SJSA1 (cell line): ENCODE results near the gene WNT16. TPM values are rescaled to one million over a fixed set of nuclear protein-coding genes. Genes with fewer than 3 reads are reported as not detected.

Experiments used
- DNase-seq, 2 experiments: peaks; one replicate each; pipeline ENCODE4 v3.0.0-alpha.2; 2015 to 2020; ENCODE audit warnings: low spot score in 2 of 2, low read depth in 1 of 2
- H3K27ac ChIP-seq: fragments of 250-450 bp; sonication (Bioruptor Pico); 2 replicates; pipeline ENCODE4 v1.5.1; 2020; ENCODE audit warnings: mild to moderate bottlenecking, moderate library complexity
- H3K27me3 ChIP-seq: fragments of 250-450 bp; sonication (Bioruptor Pico); replicated peaks from 2 replicates; pipeline ENCODE4 v1.5.1; 2020; ENCODE audit warnings: mild to moderate bottlenecking, moderate library complexity
- H3K36me3 ChIP-seq: fragments of 250-450 bp; sonication (Bioruptor Pico); 2 replicates; pipeline ENCODE4 v1.5.1; 2020; ENCODE audit warnings: mild to moderate bottlenecking
- H3K4me1 ChIP-seq: fragments of 250-450 bp; sonication (Bioruptor Pico); replicated peaks from 2 replicates; pipeline ENCODE4 v1.6.1; 2021; ENCODE audit warnings: mild to moderate bottlenecking
- H3K4me3 ChIP-seq: fragments of 250-450 bp; sonication (Bioruptor Pico); 2 replicates; pipeline ENCODE4 v1.5.1; 2020; ENCODE audit warnings: mild to moderate bottlenecking
- H3K9me3 ChIP-seq: fragments of 250-450 bp; sonication (Bioruptor Pico); replicated peaks from 2 replicates; pipeline ENCODE4 v1.5.1; 2020; ENCODE audit warnings: mild to moderate bottlenecking
- total RNA-seq: library from RNA; depleted of rRNA; stranded (reverse); fragments of >200 nt; shearing (Covaris generic); gene quantifications from 2 replicates; pipeline ENCODE4 v1.2.3, GENCODE V29; 2014; rRNA removed

WNT16 gene
- total RNA-seq, 1 experiment from 2014 or later, result not detected

GRCh38 chr7:121382473-121382872, 53.7 kb downstream of the WNT16 start:
- H3K9me3 ChIP-seq, result no peaks in the 10 kb centered on the region
- H3K36me3 ChIP-seq, result peaks cover 52% of the 10 kb centered on the region
- H3K27ac ChIP-seq, result no peak overlapping the region
- no peaks in the 10 kb centered on the region for H3K27me3 ChIP-seq
- DNase-seq, result no peak
- H3K4me1 ChIP-seq, result no peaks in the 10 kb centered on the region; the same call in 1 of the 2 replicates
- no peak overlapping the region for H3K4me3 ChIP-seq

GRCh38 chr7:121383235-121383910, 54.6 kb downstream of the WNT16 start:
- H3K9me3 ChIP-seq, result no peaks in the 10 kb centered on the region
- H3K27ac ChIP-seq, result no peak overlapping the region
- H3K4me3 ChIP-seq, result no peak overlapping the region
- no peak for DNase-seq
- no peaks in the 10 kb centered on the region for H3K27me3 ChIP-seq
- H3K4me1 ChIP-seq, result no peaks in the 10 kb centered on the region; the same call in 1 of the 2 replicates
- peaks cover 45% of the 10 kb centered on the region for H3K36me3 ChIP-seq

GRCh38 chr7:121384265-121384664, 55.5 kb downstream of the WNT16 start:
- Histone ChIP-seq H3K27ac (no peak overlapping the region), H3K4me1 (no peaks in the 10 kb centered on the region; the same call in 1 of the 2 replicates), H3K36me3 (peaks cover 38% of the 10 kb centered on the region), H3K27me3 (no peaks in the 10 kb centered on the region), H3K9me3 (no peaks in the 10 kb centered on the region), H3K4me3 (no peak overlapping the region)
- no peak for DNase-seq

GRCh38 chr7:121385056-121385799, 56.4 kb downstream of the WNT16 start:
- H3K4me3 ChIP-seq, result no peak overlapping the region
- H3K9me3 ChIP-seq, result no peaks in the 10 kb centered on the region
- no peaks in the 10 kb centered on the region for H3K27me3 ChIP-seq
- peaks cover 30% of the 10 kb centered on the region for H3K36me3 ChIP-seq
- no peak for DNase-seq
- H3K4me1 ChIP-seq, result no peaks in the 10 kb centered on the region; the same call in 1 of the 2 replicates
- H3K27ac ChIP-seq, result no peak overlapping the region

GRCh38 chr7:121385800-121386179, 57.0 kb downstream of the WNT16 start:
- DNase-seq, result no peak
- Histone ChIP-seq H3K4me3 (no peak overlapping the region), H3K4me1 (no peaks in the 10 kb centered on the region; the same call in 1 of the 2 replicates), H3K27me3 (no peaks in the 10 kb centered on the region), H3K9me3 (no peaks in the 10 kb centered on the region), H3K27ac (no peak overlapping the region), H3K36me3 (peaks cover 31% of the 10 kb centered on the region)

GRCh38 chr7:121388950-121389349, 60.1 kb downstream of the WNT16 start:
- Histone ChIP-seq H3K4me1 (no peaks in the 10 kb centered on the region; the same call in 1 of the 2 replicates), H3K9me3 (no peaks in the 10 kb centered on the region), H3K27me3 (no peaks in the 10 kb centered on the region), H3K4me3 (no peak overlapping the region), H3K27ac (no peak overlapping the region), H3K36me3 (peaks cover 17% of the 10 kb centered on the region)
- no peak for DNase-seq

GRCh38 chr7:121390109-121390508, 61.3 kb downstream of the WNT16 start:
- peaks cover 10% of the 10 kb centered on the region for H3K4me1 ChIP-seq
- no peak overlapping the region for H3K27ac ChIP-seq
- peaks cover 25% of the 10 kb centered on the region for H3K36me3 ChIP-seq
- no peak for DNase-seq
- H3K9me3 ChIP-seq, result no peaks in the 10 kb centered on the region
- no peaks in the 10 kb centered on the region for H3K27me3 ChIP-seq
- H3K4me3 ChIP-seq, result no peak overlapping the region

GRCh38 chr7:121390617-121391016, 61.8 kb downstream of the WNT16 start:
- no peaks in the 10 kb centered on the region for H3K9me3 ChIP-seq
- H3K27me3 ChIP-seq, result no peaks in the 10 kb centered on the region
- H3K27ac ChIP-seq, result no peak overlapping the region
- H3K36me3 ChIP-seq, result peaks cover 26% of the 10 kb centered on the region
- no peak overlapping the region for H3K4me3 ChIP-seq
- H3K4me1 ChIP-seq, result peaks cover 10% of the 10 kb centered on the region
- DNase-seq, result no peak

Other genes with a start within 250 kb of the WNT16 start
- gene FAM3C, start 67.3 kb downstream of the WNT16 start, total RNA-seq, result 72.1 and 83.4 TPM in 2 replicates